NOMO-1 treated with DMSO at 0.1 percent for 48 hours (cell line): ENCODE results near the gene SUPT20HL2.
"Not testable (repeated sequence)": the region's sequence is repeated elsewhere in the genome, so short reads cannot be mapped to it uniquely, and the experiment has no call there.

Experiments used
- DNase-seq: peaks from one replicate; lab custom pipeline; 2025; ENCODE audit not compliant: unreplicated experiment; lab: John Stamatoyannopoulos, UW

The SUPT20HL2 gene

DNA sequence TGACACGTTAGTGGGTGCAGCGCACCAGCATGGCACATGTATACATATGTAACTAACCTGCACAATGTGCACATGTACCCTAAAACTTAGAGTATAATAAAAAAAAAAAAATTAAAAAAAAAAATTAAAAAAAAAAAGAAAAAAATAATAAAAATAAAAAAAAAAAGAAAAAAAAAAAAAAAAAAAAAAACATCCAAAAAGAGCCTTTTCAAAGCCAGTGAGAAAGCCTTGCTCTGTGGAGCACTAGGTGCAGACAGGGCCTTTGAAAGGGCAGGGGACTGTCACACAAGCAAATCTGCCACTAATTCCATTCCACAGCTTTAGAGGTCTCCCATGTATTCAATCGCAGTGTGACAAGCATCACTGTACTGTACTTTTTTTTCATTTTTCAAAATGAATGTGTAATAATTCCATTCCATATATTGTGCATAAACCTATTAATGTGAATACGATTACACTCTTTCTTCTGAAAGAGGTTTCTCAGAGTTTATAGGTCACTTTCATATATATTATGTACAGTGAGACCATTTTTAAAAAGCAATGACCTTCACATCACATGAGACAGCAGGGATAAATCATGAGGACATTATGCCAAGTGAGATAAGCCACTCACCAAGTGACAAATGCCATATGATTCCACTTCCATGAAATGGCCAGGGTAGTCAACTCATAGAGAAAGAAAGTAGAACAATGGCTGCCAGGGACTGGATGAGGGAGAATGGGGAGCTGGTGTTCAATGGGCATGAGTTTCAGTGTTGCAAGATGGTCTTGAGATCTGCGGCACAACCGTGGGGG is 4.1 kb downstream of the SUPT20HL2 start:
- DNase-seq = not testable (repeated sequence)

- not testable (repeated sequence) for DNase-seq
These were observed 5.1 kb downstream of the SUPT20HL2 start for GRCh38 chrX:24308803-24309202.

- DNase-seq = peak; percentile 67
These were observed 7.4 kb downstream of the SUPT20HL2 start for GRCh38 chrX:24306440-24306839.

- no peak for DNase-seq
These were observed 8.0 kb downstream of the SUPT20HL2 start for GRCh38 chrX:24305905-24306304.

GRCh38 chrX:24301806-24302205 is 12.1 kb downstream of the SUPT20HL2 start:
- no peak for DNase-seq

GRCh38 chrX:24301060-24301459 is 12.8 kb downstream of the SUPT20HL2 start:
- DNase-seq = no peak

DNA sequence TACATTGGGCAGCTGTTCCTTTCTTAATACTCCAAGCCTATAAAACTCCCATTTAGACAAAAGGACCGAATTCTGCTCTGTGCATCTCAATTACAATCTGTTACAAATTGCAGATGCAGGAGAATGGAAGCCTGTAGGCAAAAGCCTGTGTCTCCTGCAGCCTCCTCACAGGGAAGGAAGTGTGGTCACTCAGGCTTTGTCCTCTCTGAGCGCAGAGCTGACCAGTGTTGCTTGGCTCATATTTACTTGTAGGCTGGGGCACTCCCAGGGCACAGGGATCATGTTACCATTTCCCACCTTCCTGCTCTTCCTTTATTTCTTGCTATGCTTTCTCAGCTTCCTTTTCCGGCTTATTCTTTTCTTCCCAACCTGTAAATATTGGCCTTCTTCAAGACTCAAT is 15.7 kb downstream of the SUPT20HL2 start:
- DNase-seq = no peak

GRCh38 chrX:24294619-24295018 is 19.2 kb downstream of the SUPT20HL2 start:
- peak; percentile 33 for DNase-seq

DNA sequence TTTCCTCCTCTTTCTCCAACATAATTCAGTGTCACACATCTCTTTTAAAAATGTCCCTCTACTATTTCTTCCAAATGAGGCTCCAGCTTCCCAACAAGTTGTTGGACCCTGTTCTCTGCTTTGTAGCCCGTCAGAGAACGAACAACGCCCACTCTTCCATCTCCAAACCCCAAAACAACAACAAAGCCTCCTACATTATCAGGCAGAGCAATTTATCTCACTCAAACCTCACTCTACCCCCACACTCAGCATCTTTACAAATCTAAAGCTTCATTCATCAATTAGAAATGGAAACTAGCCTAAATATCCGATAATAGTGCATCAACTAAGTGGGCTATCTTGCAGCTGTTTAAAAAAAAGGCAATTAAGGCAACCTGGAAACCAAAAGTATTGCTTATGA is 20.5 kb downstream of the SUPT20HL2 start:
- DNase-seq = no peak

- DNase-seq = no peak
These were observed 21.5 kb downstream of the SUPT20HL2 start for GRCh38 chrX:24292353-24292752.

GRCh38 chrX:24285082-24285481 is 28.8 kb downstream of the SUPT20HL2 start:
- no peak for DNase-seq

- DNase-seq = no peak
These were observed 30.6 kb downstream of the SUPT20HL2 start for GRCh38 chrX:24283127-24283794.

GRCh38 chrX:24282381-24283126 is 31.3 kb downstream of the SUPT20HL2 start:
- DNase-seq = no peak

DNA sequence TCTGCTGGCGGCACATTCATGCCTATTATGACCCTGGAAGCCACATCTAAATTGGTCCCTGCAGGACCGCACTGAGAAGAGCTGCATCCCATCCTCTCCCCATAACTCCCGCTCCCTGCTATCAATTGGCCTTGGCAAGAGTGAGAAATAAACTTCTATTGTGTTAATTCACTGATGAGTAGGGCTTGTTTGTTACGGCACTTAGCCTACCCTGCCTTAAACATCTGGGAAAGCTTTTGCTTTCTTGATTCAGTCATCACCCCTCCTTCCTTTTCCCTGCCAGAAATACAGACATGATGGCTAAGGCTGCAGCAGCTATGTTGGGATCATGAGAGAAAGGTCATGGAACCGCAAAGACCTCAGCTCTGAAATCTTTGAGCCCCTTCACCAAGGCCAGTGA is 36.5 kb downstream of the SUPT20HL2 start:
- DNase-seq = no peak

DNA sequence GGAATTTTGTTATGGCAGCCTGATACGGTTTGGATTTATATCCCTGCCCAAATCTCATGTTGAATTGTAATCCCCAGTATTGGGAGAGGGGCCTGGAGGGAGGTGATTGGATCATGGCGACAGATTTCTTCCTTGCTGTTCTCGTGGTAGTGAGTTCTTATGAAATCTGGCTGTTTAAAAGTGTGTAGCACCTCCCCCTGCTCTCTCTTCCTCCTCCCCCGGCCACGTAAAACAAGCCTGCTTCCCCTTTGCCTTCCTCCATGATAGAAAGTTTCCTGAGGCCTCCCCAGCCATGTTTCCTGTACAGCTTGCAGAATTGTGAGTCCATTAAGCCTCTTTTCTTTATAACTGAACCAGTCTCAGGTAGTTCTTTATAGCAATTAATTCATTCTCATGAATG is 37.9 kb downstream of the SUPT20HL2 start:
- DNase-seq = peak; percentile 13

GRCh38 chrX:24271262-24271661 is 42.6 kb downstream of the SUPT20HL2 start:
- no peak for DNase-seq

- no peak for DNase-seq
These were observed 45.1 kb downstream of the SUPT20HL2 start for GRCh38 chrX:24268786-24269185.

- DNase-seq = no peak
These were observed 46.9 kb downstream of the SUPT20HL2 start for GRCh38 chrX:24266996-24267395.

DNA sequence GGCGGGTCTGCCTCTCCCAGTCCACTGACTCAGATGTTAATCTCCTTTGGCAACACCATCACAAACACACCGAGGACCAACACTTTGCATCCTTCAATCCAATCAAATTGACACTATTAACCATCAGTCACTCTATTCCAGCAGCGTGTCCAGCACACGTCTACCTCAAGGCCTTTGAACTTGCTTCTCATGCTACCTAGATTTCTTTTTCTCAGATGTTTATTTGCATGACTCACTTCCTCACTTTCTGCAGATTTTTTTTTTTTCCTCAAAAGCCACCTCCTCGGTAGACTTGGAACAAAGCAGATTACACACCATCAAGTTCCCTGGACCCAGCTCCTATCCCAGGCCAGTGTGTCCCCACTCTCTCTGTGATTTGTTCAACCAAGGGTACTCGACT is 49.5 kb downstream of the SUPT20HL2 start:
- no peak for DNase-seq

DNA sequence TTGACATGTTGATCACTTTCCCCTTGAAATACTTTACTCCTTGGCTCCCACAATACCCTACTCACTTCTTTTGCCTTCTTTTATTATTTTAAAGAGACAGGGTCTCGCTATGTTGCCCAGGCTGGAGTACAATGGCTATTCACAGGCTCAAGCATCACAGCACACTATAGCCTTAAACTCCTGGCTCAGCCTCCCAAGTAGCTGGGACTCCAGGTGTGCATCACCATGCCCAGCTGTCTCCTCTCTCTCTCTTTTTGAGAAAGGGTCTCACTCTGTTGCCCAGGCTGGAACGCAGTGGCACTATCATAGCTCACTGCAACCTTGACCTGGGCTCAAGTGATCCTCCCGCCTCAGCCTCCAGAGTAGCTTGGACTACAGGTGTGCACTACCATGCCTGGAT is 51.6 kb downstream of the SUPT20HL2 start:
- DNase-seq = no peak
